Tongue (tissue), 2 donors: ENCODE results near the gene GPC3. TPM values are rescaled to one million over a fixed set of nuclear protein-coding genes. Genes with fewer than 3 reads are reported as not detected.
"Not testable (repeated sequence)": the region's sequence is repeated elsewhere in the genome, so short reads cannot be mapped to it uniquely, and the experiment has no call there.

ENCODE experiments used
- DNase-seq: peaks from one replicate; pipeline ENCODE4 v3.0.0-alpha.2; 2015
- total RNA-seq: library from RNA; depleted of rRNA; stranded (reverse); fragments of >200 nt; gene quantifications from one replicate; pipeline ENCODE4 v1.2.3, GENCODE V29; 2014

The GPC3 gene
- total RNA-seq, 1 donor from 2014 or later, result 220 TPM

DNA sequence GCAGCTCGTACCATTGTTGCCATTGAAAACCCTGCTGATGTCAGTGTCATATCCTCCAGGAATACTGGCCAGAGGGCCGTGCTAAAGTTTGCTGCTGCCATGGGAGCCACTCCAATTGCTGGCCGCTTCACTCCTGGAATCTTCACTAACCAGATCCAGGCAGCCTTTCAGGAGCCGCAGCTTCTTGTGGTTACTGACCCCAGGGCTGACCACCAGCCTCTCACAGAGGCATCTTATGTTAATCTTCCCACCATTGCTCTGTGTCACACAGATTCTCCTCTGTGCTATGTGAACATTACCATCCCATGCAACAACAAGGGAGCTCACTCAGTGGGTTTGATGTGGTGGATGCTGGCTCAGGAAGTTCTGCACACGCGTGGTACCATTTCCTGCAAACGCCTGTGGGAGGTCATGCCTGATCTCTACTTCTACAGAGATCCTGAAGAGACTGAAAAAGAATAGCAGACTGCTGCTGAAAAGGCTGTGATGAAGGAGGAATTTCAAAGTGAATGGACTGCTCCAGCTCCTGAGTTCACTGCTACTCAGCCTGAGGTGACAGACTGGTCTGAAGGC lies 222.3 kb downstream of the GPC3 start:
- not testable (repeated sequence) for DNase-seq

- DNase-seq, result no peak
Observed at GRCh38 chrX:133754657-133755056, 230.7 kb downstream of the GPC3 start.

DNA sequence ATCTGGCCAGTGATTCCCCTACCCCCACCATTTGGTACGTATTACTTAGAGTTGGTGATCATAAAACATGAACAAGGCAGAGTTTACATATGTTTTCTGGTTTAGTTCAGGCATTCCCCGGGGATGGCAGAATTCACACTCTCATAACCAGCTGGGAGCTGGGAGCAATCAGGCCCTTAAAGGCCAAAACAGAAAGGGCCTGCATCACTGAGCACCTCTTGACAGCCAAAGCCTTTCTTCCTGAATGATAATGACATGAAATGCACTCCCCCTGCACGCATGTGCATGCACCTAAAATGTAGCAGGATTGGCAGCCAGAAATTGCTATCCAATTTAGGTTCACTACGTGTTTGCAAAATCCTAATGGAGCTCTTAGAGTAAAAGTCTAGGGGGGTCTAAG lies 235.4 kb downstream of the GPC3 start:
- DNase-seq, result no peak

- no peak for DNase-seq
Observed at GRCh38 chrX:133749370-133749769, 236.0 kb downstream of the GPC3 start.

DNA sequence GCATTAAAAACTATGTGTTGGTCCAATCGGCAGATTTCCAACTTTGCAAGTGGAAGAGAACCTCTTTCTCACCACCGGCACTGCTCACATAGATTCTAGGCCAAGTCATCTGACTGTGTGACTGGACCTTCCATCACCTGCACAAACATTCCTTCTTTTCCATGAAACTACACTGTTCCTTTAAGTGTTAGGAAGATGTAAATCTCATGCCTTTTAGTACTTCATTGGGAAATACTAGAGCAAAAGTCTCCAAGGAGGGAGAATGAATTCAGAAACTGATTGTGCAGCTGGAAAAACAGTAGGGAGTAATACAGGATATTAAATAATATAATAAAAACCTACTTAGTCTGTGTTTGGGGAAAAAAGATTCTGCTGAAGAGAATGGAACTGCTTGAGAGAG lies 238.2 kb downstream of the GPC3 start:
- no peak for DNase-seq

- DNase-seq, result no peak
Observed at GRCh38 chrX:133746593-133746992, 238.8 kb downstream of the GPC3 start.

- DNase-seq, result no peak
Observed at GRCh38 chrX:133745349-133745748, 240.0 kb downstream of the GPC3 start.

GRCh38 chrX:133742602-133743305 lies 242.6 kb downstream of the GPC3 start:
- DNase-seq, result no peak

DNA sequence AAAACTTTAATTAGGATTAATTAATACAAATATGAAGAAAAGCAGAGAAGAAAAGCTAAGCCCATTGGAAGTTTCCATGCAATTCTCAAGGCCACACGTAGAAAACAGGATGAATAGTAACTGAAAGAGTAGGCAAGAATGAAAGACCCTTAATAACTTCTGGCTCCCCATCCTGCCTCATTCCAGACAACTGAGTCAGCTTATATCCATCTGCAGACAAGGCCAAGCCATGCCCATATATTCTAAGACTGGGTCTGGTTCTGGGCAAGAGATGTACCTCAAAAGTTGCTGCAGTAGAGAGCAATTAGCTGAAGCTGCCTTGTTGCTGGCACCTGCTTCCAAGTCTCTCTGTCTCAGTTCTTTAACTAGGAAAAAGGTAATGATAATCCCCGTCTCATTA lies 244.1 kb downstream of the GPC3 start:
- no peak for DNase-seq

DNA sequence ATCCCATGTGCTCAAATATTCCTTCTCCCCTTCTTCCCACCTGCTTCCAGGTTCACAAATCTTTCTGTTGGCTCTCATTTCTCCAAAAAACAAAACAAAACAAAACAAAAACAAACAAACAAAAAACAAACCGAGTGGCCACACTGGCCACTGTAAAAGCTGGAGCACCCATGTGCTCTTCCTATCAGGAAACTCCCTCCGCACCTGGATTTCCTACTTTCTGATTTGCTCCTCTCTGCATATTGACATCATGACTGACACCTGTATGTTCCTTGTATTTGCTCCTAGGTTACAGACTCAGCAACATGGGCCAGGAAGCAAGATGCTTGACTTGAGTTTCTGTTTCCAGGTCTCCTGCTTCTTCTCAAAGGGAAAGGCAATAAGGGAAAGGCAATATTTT lies 258.8 kb downstream of the GPC3 start:
- DNase-seq, result no peak

DNA sequence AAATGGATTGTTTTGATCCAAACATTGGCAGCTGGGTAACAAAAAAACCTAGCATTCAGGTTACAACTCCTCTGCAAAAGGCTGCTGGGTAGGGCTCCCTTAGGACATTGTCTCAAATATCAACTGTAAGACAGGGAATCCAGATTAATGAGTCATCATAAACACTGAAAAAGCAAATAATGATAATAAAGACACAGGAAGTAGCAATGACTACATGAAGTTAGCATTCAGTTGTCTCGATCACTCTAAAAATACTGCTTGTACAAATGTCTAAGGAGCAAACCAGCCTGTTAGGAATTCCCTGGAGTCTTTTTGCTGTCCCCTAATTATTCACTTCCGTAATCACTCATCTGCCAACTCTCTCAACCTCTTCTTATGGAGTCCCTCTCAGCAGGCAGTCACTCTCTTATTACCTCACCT lies 259.2 kb downstream of the GPC3 start:
- peak; percentile 15 for DNase-seq

GRCh38 chrX:133723930-133724329 lies 261.5 kb downstream of the GPC3 start:
- no peak for DNase-seq

- no peak for DNase-seq
Observed at GRCh38 chrX:133722756-133723155, 262.6 kb downstream of the GPC3 start.

GRCh38 chrX:133720269-133720668 lies 265.1 kb downstream of the GPC3 start:
- DNase-seq, result not testable (repeated sequence)

DNA sequence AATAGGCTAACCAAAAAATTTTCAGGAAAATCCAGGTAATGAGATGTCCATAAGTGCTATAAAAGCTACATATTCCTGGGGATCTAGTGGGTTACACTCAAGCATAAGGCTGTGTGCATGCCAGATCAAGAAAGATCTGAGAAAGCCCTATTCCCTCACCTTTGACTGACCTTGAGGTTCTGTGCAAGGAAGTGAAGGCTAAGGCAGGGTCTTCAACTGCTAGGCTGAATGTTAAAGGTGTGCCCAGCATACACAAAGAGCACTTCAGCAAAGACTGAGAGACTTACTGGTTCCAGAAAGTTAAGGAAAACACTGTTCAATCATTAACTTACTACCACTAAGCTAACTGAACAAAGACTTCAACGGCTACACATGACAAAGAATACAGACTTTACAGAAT lies 269.7 kb downstream of the GPC3 start:
- no peak for DNase-seq

DNA sequence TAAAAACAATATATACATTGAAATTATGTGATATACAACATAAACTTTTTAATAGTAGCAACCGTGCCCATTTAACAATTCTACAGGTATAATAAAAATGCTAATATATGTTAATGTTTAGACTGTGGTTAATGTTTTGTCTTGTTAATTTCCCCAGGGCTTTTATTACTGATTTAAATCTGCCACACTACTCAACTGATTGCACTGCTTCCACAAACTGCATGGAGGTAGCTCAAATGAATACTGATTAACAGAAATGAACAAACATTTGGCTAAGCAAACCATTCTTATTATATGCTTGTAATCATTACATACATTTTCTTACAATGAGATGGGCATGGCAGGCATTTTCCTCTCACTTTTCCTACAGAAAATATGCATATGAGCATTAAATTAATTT lies 275.9 kb downstream of the GPC3 start:
- DNase-seq, result no peak

GRCh38 chrX:133706890-133707289 lies 278.5 kb downstream of the GPC3 start:
- DNase-seq, result no peak

DNA sequence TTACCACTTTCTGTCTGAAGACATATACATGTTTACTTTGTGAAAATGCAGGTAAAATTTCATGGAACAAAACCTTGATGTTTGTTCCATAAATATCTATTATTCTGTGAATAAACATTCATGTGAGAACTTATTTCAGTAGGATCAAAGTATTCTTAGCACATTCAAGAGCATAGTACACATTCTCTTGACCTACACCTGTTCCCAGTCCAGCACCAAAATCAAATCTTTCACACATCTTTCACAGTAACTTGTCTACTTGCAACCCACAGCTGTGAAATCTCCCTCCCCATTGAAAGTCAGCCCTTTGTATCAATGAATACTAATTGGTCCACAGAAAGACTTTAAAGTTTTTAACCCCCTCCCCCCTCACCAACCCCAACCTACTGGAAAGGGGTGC lies 283.2 kb downstream of the GPC3 start:
- DNase-seq, result no peak

DNA sequence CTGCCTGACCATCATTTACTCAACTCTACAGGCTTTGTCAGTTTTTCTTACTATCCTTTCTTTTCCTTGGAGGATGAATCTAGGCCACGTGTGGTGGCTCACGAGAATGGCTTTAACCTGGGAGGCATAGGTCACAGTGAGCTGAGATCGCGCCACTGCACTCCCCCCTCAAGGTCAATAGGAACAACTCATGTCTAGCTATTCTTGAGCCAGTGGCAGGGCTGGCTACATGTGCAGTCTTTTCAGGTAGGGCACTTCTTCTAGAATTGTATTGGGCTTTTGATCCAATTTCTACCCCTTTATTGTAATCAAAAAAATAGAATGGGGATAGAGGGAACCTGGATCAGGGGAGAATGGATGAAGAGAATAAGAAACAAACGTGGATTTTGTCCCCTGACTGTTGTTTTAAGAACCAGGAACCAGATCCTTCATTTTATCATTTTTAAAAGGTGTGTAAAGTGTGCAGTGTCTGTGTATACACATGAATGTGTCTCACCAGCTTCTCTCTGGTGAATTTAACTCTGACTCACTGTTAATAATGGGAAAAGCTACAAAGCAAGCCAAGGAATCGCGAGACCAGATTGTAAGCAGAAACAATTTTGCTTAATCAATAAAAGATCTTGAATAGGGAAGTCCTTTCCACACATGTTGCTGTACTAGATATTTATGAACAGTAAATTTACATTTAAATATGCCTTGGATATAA lies 286.2 kb downstream of the GPC3 start:
- no peak for DNase-seq

GRCh38 chrX:133698298-133698697 lies 287.1 kb downstream of the GPC3 start:
- no peak for DNase-seq

DNA sequence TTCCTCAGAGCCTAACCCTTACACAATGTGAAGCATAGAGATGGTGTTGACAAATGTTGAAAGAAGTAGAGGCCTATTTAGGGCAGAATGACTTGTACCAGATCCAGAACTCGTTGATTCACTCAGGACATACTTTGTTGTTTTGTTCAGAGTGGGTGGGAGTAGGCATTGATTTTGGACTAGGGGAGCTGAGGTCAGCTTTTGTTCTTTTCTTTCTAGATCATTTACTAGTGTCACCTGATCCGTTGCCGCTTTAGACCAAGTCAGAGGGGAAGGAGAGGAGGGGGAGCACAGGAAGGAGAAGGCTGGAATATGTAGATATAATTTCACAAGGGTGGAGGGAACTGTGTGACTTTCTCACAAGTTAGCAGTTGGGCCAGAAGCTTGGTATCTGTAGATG lies 287.7 kb downstream of the GPC3 start:
- DNase-seq, result no peak

- DNase-seq, result no peak
Observed at GRCh38 chrX:133689997-133690599, 295.3 kb downstream of the GPC3 start.

DNA sequence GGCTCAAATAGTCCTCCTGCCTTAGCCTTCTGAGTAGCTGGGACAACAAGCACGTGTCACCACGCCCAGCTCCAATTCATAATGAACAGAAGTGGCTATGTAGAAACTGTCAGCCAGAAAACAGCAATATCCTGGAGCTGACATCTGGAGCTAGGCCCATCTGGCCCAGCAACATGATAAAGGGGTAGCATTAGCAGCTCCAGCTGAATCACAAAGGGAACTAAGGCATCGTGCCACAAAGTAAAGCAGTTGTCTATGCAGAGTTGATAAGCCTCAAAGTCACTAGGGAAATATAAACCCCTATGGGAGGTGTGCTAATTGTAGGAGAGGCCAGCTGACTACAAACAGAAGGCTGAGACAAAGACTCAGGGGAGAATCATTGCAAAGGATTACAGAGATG lies 299.6 kb downstream of the GPC3 start:
- no peak for DNase-seq
